ENCODE results near the gene VEGFA. TPM values are rescaled to one million over a fixed set of nuclear protein-coding genes. Genes with fewer than 3 reads are reported as not detected.

The VEGFA gene
- polyA plus RNA-seq, 2 of the 4 experiments (the other 2 are of a cell fraction) = 35.8 to 83.7 TPM

DNA sequence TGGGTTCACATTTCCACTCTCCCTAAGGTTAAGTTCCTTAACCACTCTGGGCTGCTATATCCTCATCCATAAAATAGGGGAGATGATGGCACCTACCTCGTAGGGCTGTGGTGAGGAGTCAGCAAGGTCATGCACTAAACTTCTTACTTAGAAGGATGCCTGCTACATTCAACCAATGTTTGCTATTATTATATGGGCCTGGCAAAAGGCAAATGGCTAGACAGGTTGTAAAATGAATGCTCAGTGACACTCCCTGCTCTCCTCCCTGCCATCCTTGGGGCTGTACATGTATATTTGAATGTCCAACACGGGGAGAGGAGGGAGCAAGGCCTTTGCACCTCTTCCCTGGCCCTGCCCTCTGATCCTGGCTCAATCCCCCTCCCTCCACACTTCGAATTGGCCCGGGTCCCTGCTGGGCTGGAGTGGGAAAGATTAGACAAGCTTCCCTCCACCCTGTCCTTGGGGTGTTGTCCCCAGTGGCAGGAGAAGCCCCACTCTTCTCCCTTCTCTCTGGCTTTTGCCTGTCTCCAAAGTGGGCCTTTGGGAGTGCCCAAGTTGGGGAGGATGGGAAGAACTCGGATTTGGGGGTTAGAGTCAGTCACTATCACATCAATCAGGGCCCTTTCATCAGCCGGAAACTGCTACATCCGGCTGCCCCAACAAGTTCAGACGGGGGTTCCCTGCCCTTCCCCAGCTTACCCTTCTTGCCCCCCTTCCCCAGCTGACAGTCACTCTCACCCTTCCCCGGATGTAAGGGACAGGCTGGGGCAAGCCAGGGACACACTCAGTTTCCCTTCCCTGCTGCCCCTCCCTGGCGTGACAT is 36.3 kb upstream of the VEGFA start:
- ChIA-PET POLR2A (no interaction called here), CTCF (interaction anchor here (1.6 to 2.6 kb wide), 2 partner anchors 9 to 341 kb away, joined by 6 to 9 read pairs; no protein-coding TSS in a partner anchor)
- DNase-seq (ENCODE audit: low read depth in 1 of 2, low spot score in 1 of 2) (no peak), ATAC-seq (no peak; a peak in 1 of 6 replicates), FAIRE-seq (no peak)
- 59% methylated on average over 7 of the region's 10 CpGs for WGBS (ENCODE audit: missing lambda C conversion rate)
- no peak overlapping the region for H3K27ac ChIP-seq
- H3K4me1 ChIP-seq = no peaks in the 10 kb centered on the region
- H3K9me3 ChIP-seq = peaks cover 19% of the 10 kb centered on the region; the same call in 2 of the 3 replicates
- H3K4me3 ChIP-seq = no peak overlapping the region
- TF ChIP-seq RAD21 (conservative IDR thresholded peaks at IDR 0.05 in 1 of 2, IDR thresholded peaks at IDR 0.05 in 1 of 2) = no peak
- no peak for TF ChIP-seq TFCP2L1 (CRISPR knock-in tag; IDR thresholded peaks at IDR 0.05)
- TF ChIP-seq MAZ (IDR thresholded peaks at IDR 0.05; ENCODE audit: borderline replicate concordance, low read depth, low read length) = no peak
- H3K4me2 ChIP-seq = no peak overlapping the region

DNA sequence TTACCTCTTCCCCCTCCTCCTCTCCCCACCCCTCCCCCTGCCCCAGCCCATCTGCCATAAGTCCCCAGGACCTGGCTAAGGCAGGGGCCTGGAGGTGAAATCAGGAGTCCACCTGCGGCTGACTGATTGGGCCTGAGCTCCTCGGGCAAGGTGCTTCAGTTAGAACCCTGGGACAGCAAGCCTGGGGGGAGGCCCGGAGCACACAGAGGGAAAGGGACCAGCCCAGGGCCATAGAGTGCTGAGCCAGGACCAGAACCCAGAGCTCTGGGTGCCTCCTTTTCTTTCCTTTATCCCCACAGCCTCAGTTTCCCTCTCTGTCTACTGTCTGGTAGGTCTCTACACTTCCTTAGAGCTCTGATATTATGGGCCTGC is 35.7 kb upstream of the VEGFA start:
- 86% methylated on average over 1 of the region's 3 CpGs for WGBS (ENCODE audit: missing lambda C conversion rate)
- DNase-seq (ENCODE audit: low read depth in 1 of 2, low spot score in 1 of 2) (no peak), ATAC-seq (no peak), FAIRE-seq (no peak)
- ChIA-PET CTCF (interaction anchor here (1.6 to 2.6 kb wide), 3 partner anchors 10 to 340 kb away, joined by 6 to 9 read pairs (median 6); no protein-coding TSS in a partner anchor), POLR2A (no interaction called here)
- Histone ChIP-seq H3K4me1 (no peaks in the 10 kb centered on the region), H3K4me3 (no peak overlapping the region), H3K4me2 (no peak overlapping the region), H3K27ac (no peak overlapping the region), H3K9me3 (peaks cover 19% of the 10 kb centered on the region; the same call in 2 of the 3 replicates)
- no peak for TF ChIP-seq EHMT2 (IDR thresholded peaks at IDR 0.05; ENCODE audit: low read depth)
- TF ChIP-seq PHF8 (IDR thresholded peaks at IDR 0.05; ENCODE audit: borderline replicate concordance, low read depth) = no peak
- no peak for TF ChIP-seq CHD2 (IDR thresholded peaks at IDR 0.05; ENCODE audit: low read length, partially characterized antibody)
- TF ChIP-seq, protein P1, sequence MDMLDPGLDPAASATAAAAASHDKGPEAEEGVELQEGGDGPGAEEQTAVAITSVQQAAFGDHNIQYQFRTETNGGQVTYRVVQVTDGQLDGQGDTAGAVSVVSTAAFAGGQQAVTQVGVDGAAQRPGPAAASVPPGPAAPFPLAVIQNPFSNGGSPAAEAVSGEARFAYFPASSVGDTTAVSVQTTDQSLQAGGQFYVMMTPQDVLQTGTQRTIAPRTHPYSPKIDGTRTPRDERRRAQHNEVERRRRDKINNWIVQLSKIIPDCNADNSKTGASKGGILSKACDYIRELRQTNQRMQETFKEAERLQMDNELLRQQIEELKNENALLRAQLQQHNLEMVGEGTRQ (IDR thresholded peaks at IDR 0.05) = no peak
- TF ChIP-seq HOXB5 (CRISPR knock-in tag; IDR thresholded peaks at IDR 0.05) = no peak
- TF ChIP-seq KDM5A (IDR thresholded peaks at IDR 0.05) = no peak
- no peak for TF ChIP-seq NR3C1 (IDR thresholded peaks at IDR 0.05)
- TF ChIP-seq SREBF2 (IDR thresholded peaks at IDR 0.05) = no peak
- no peak for TF ChIP-seq MAFK (IDR thresholded peaks at IDR 0.05; ENCODE audit: partially characterized antibody)
- TF ChIP-seq, protein P2, sequence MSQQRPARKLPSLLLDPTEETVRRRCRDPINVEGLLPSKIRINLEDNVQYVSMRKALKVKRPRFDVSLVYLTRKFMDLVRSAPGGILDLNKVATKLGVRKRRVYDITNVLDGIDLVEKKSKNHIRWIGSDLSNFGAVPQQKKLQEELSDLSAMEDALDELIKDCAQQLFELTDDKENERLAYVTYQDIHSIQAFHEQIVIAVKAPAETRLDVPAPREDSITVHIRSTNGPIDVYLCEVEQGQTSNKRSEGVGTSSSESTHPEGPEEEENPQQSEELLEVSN (IDR thresholded peaks at IDR 0.05; ENCODE audit: borderline replicate concordance, low read depth) = no peak

DNA sequence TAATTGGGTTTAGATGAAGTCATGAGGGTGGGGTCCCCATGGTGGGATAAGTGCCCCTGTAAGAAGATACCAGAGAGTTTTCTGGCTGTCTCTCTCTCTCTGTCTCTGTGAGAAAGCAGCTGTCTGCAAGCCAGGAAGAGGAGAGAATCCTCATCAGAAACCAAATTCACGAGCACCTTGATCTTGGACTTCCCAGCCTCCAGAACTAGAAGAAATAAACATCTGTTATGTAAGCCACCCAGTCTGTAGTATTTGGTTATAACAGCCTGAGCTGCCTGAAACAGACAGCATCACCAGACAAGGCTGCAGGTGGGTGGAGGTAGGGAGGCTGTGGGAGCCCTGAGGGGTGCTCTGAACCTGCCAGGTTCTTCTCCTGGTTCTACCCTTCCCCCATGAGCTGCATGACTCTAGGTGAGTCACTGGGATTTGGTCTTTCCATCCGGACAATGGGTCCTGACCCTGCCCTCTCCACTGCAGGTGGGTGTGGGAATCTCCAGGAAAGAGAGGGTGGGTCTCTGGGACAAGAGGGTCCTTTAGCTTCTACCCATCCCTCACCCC is 34.3 kb upstream of the VEGFA start:
- H3K4me2 ChIP-seq = no peak overlapping the region

More for the DNA sequence above, 34.3 kb upstream of the VEGFA start:
- peaks cover 9% of the 10 kb centered on the region; the same call in 2 of the 3 replicates for H3K9me3 ChIP-seq
- DNase-seq (ENCODE audit: low read depth in 1 of 2, low spot score in 1 of 2) (no peak), FAIRE-seq (no peak), ATAC-seq (no peak)
- H3K4me3 ChIP-seq = no peak overlapping the region
- H3K27ac ChIP-seq = no peak overlapping the region
- CTCF ChIA-PET = interaction anchor here (0.9 to 2.6 kb wide), 4 partner anchors 11 to 70 kb away, joined by 3 to 9 read pairs (median 5); partner anchors contain the start of gene VEGFA
- H3K4me1 ChIP-seq = no peaks in the 10 kb centered on the region
- TF ChIP-seq MAFK (IDR thresholded peaks at IDR 0.05; ENCODE audit: partially characterized antibody) = no peak
- TF ChIP-seq, protein P3, sequence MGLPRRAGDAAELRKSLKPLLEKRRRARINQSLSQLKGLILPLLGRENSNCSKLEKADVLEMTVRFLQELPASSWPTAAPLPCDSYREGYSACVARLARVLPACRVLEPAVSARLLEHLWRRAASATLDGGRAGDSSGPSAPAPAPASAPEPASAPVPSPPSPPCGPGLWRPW (IDR thresholded peaks at IDR 0.05) = no peak
- no peak for TF ChIP-seq KDM1A (IDR thresholded peaks at IDR 0.05; ENCODE audit: low read depth)
- no peak for TF ChIP-seq EHMT2 (IDR thresholded peaks at IDR 0.05; ENCODE audit: low read depth)
- POLR2A ChIA-PET = no interaction called here
- 35% methylated on average over 2 of the region's 2 CpGs for WGBS (ENCODE audit: missing lambda C conversion rate)

Data from A549 (cell line).